ENCODE measurements around the gene DRC7. TPM values are rescaled to one million over a fixed set of nuclear protein-coding genes. Genes with fewer than 3 reads are reported as not detected.

DRC7 gene
- total and polyA plus RNA-seq, 7 donors, result not detected

GRCh38 chr16:57656342-57656955 lies 38.2 kb upstream of the DRC7 start:
- intact Hi-C loops (cut with DNase I), result no loop called here
- WGBS, 3 donors, result 84 to 87% (median 84%) methylated on average over 11 of the region's 11 CpGs
- ATAC-seq, result no peak

GRCh38 chr16:57657228-57657627 lies 37.4 kb upstream of the DRC7 start:
- no peaks in the 10 kb centered on the region for H3K36me3 ChIP-seq (ENCODE audit: insufficient read depth in 1 of 2, low read depth in 1 of 2)
- H3K9me3 ChIP-seq, result no peaks in the 10 kb centered on the region
- WGBS, 3 donors, result 89 to 91% (median 89%) methylated on average over 13 of the region's 13 CpGs
- no peak overlapping the region for H3K4me3 ChIP-seq
- H3K27ac ChIP-seq, result no peak overlapping the region
- no peaks in the 10 kb centered on the region for H3K27me3 ChIP-seq (ENCODE audit: insufficient read depth in 3 of 3, low read length in 2 of 3)
- no peaks in the 10 kb centered on the region for H3K4me1 ChIP-seq
- no peak for TF ChIP-seq CTCF (IDR thresholded peaks at IDR 0.05)
- intact Hi-C loops (cut with DNase I), result no loop called here
- DNase-seq (no peak), ATAC-seq (no peak)

More at GRCh38 chr16:57656342-57656955, 38.2 kb upstream of the DRC7 start:
- Histone ChIP-seq H3K4me1 (no peaks in the 10 kb centered on the region), H3K9me3 (no peaks in the 10 kb centered on the region), H3K4me3 (no peak overlapping the region), H3K27me3 (ENCODE audit: insufficient read depth in 3 of 3, low read length in 2 of 3) (no peaks in the 10 kb centered on the region), H3K27ac (no peak overlapping the region), H3K36me3 (ENCODE audit: insufficient read depth in 1 of 2, low read depth in 1 of 2) (no peaks in the 10 kb centered on the region)
- DNase-seq, result no peak
- TF ChIP-seq CTCF (IDR thresholded peaks at IDR 0.05), result no peak

GRCh38 chr16:57658130-57658877 lies 36.3 kb upstream of the DRC7 start:
- no peak overlapping the region for H3K27ac ChIP-seq
- no peak overlapping the region for H3K4me3 ChIP-seq
- no peaks in the 10 kb centered on the region for H3K4me1 ChIP-seq
- WGBS, 3 donors, result 76 to 81% (median 79%) methylated on average over 10 of the region's 10 CpGs
- H3K36me3 ChIP-seq (ENCODE audit: insufficient read depth in 1 of 2, low read depth in 1 of 2), result no peaks in the 10 kb centered on the region
- H3K27me3 ChIP-seq (ENCODE audit: insufficient read depth in 3 of 3, low read length in 2 of 3), result no peaks in the 10 kb centered on the region
- ATAC-seq, result no peak
- no peak for DNase-seq
- H3K9me3 ChIP-seq, result no peaks in the 10 kb centered on the region
- TF ChIP-seq CTCF (IDR thresholded peaks at IDR 0.05), result no peak
- intact Hi-C loops (cut with DNase I), result no loop called here

- no peaks in the 10 kb centered on the region for H3K9me3 ChIP-seq
- DNase-seq, result no peak
- no peak overlapping the region for H3K27ac ChIP-seq
- WGBS, 3 donors, result 67 to 73% (median 70%) methylated on average over 19 of the region's 19 CpGs
- H3K4me1 ChIP-seq, result no peaks in the 10 kb centered on the region
- no peaks in the 10 kb centered on the region for H3K27me3 ChIP-seq (ENCODE audit: insufficient read depth in 3 of 3, low read length in 2 of 3)
- intact Hi-C loops (cut with DNase I), result no loop called here
- no peak for ATAC-seq
- TF ChIP-seq CTCF (IDR thresholded peaks at IDR 0.05), result no peak
- no peaks in the 10 kb centered on the region for H3K36me3 ChIP-seq (ENCODE audit: insufficient read depth in 1 of 2, low read depth in 1 of 2)
- no peak overlapping the region for H3K4me3 ChIP-seq
Observed at GRCh38 chr16:57658878-57659674, 35.5 kb upstream of the DRC7 start.

Data from psoas muscle (tissue), 8 donors.